Measurements from ENCODE around the gene KIAA0586.

GRCh38 chr14:58565832-58566231, 138.3 kb downstream of the KIAA0586 start:
- no peak for TF ChIP-seq RARB (CRISPR knock-in tag; IDR thresholded peaks at IDR 0.05)
- TF ChIP-seq ZFP30 (CRISPR knock-in tag; IDR thresholded peaks at IDR 0.05): no peak
- TF ChIP-seq ZFP3 (CRISPR knock-in tag; IDR thresholded peaks at IDR 0.05): no peak
- no peak for TF ChIP-seq ZNF565 (CRISPR knock-in tag; conservative IDR thresholded peaks at IDR 0.05; ENCODE audit: low read depth)
- no peak for TF ChIP-seq ISL1 (CRISPR knock-in tag; IDR thresholded peaks at IDR 0.05)
- TF ChIP-seq, protein P1, sequence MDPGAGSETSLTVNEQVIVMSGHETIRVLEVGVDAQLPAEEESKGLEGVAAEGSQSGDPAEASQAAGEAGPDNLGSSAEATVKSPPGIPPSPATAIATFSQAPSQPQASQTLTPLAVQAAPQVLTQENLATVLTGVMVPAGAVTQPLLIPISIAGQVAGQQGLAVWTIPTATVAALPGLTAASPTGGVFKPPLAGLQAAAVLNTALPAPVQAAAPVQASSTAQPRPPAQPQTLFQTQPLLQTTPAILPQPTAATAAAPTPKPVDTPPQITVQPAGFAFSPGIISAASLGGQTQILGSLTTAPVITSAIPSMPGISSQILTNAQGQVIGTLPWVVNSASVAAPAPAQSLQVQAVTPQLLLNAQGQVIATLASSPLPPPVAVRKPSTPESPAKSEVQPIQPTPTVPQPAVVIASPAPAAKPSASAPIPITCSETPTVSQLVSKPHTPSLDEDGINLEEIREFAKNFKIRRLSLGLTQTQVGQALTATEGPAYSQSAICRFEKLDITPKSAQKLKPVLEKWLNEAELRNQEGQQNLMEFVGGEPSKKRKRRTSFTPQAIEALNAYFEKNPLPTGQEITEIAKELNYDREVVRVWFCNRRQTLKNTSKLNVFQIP (CRISPR knock-in tag; IDR thresholded peaks at IDR 0.05; ENCODE audit: borderline replicate concordance, low read depth): no peak
- no peak for TF ChIP-seq BACH2 (CRISPR knock-in tag; IDR thresholded peaks at IDR 0.05; ENCODE audit: borderline replicate concordance)
- no peak for TF ChIP-seq OSR1 (CRISPR knock-in tag; IDR thresholded peaks at IDR 0.05)

Data from SK-N-SH treated with all-trans-retinoic acid at 6 μM for 48 hours (cell line).